NCI-H2107 (cell line): ENCODE results near the gene VTI1A.

Source experiments
- DNase-seq: peaks from one replicate; lab custom pipeline; 2025; lab: John Stamatoyannopoulos, UW

The VTI1A gene

DNA sequence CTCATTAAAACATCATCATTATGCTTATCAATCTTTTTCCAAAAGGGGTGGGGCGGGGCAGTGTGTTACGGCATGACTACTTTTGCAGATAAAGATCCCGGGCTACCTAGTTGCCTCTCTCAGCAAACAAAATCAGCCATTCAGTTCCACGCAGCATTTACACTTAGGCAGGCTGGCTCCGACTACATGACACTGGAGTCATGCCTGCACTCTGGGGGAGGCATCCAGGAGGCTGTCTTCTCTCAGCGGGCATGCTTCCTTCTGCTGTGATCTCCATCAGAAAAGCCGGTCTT is 309.2 kb downstream of the VTI1A start:
- DNase-seq: no peak

DNA sequence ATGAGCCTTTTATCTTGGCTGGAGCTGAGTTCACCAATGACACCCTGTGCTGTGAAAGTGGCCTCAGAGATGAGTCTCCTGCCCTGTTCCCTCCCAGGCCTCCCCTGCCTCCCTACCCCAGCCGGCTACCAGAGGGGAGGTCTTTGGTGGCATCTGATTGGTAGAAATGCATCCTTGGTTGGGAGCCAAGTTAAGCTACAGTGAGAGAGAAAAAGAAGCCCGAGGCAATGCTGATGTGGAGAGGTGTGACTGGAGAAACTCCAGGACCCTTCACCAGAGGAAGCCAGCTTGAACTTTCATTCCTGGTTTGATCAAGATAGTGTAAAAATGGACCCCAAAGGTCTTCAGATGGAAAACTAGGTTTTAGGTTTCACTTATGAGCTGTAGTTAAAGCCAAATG is 311.9 kb downstream of the VTI1A start:
- DNase-seq: no peak

DNA sequence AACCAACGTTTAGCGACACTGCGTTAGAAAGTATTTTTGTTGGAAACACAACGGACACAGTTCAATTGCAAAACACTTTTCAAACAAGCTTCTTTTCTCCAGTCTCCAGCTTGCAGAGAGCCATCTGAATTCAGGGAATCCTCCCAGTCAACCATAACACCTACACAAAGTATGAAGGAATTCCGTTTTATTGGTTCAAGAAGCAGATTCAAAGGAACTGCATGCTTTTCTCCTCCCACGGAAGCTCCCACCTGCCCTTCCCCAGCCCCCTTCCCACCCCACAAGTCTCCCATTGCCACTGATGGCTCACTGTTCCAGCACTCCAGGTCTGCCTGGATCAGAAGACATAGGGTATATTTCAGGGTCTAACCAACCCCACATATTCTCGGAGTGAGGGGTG is 312.5 kb downstream of the VTI1A start:
- no peak for DNase-seq

DNA sequence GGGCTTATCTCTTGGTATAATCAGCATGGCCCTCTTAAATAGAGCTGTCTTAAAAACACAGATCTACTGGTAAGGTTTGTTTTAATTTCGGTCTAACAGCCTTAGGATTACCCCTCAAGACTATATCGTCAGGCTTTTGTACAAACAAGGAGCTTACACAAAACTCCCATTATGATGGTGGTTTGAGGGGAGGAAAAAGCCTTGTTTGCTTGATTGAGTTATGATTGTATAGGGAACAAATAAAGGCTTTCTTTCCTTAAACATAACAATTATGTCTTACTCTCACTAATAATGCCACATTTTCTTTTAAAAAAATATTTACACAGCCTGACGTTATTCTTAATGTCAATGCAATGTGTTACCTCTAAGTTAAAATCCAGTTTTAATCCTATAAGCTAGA is 314.2 kb downstream of the VTI1A start:
- no peak for DNase-seq

DNA sequence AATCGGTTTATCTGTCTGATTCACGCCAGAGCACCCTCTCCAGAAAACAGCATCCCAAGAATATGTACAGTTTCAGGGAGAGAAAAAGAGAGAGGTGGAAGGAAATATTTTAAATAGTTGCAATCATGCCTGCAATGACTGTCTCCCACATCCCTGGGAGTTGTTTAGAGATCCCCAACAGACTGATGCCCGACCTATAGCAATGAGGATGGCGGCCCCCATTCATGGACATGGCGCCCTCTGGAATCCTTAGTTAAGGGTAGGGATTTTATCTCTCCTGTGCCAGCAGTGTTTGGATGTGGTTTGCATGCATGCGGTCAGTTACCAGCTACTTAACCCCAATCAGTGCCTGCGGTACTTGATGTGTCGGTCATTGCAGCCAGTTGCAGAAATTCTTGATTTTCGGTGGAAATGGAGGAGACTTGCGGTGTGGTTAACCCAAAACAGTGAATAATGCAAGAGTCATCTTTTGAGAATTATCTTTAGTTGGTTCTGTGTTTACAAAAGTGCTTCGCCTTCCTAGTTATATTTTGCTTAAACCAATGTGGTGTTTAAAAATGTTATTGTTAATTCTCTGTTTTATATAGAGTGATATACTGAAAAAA is 317.0 kb downstream of the VTI1A start:
- no peak for DNase-seq

DNA sequence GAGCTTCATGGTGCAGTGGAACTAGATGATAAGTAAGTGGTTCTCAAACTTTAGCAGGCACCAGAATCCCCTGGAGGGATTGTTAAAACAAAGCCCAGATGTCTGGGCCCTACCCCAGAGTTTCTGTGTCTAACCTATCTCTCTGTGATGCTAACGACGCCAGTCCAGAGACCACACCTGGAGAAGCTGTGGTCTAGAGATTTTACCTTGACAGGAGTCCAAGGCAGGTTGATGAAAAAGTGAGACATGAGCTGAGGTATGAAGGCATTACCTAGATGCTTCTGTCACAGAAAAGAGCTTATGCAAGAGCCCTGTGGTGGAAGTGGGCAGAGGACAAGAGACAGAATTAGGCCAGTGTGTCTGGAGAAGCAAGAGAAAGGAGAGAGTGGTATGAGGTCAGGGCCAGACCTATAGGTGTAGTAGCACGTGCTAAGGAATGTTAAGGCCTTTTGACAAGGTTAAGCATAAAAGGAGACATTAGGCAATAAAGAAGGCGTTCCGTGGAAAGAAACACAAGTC is 318.8 kb downstream of the VTI1A start:
- no peak for DNase-seq

DNA sequence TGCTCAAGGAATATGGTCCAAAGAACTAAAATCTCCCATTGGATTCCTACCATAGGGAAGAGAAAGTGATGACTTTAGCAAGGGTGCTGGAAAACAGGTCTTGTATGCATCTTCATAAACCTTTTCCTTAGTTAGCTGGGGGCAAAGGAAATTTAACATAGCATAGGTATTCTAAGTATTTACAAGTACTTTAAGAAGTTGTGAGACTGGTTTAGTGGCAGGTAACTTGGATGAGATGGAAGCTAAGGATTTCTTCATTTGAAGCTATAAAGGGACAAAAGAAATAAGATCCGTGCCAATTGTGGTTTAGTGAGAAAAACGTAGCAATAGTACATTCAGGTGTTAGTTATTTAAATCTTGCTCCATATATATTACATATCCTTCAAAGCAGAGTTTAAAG is 319.6 kb downstream of the VTI1A start:
- no peak for DNase-seq

DNA sequence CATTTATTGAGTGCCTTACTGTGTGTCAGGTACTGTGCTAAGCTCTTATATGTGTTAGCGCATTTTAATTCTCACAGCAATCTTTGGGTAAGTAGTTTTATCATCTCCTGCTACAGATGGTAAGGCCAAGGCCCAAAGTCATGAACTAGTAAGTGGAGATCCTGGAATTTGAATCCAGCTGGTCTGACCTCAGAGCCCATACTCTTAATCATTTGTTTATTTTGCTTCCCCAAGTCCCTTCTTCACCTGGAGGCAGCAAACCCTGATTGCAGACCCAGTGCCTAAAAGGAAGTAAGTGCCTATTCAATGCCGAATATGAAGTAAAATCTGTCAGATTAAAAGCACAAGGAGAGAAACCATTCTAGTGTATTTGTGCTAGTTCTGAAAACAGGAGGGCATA is 320.1 kb downstream of the VTI1A start:
- DNase-seq: no peak

DNA sequence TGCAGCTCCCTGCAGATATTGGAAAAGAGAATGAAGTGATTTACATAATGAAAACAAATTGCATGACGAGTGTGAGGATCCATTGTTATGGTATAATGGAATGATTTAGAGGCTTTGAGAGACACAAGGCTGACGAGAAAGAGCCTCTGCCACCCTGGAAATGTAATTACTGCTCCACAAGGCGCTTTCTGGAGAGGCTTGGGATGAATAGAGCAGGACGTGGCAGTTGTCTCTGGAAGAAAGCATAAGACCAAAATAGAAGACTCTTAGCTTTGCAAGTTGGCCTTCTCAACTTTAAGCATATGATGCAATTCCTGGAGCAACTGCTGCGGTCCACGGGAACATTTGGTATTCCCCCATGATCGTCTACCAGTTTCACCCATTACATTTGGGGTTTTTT is 321.1 kb downstream of the VTI1A start:
- DNase-seq: no peak

DNA sequence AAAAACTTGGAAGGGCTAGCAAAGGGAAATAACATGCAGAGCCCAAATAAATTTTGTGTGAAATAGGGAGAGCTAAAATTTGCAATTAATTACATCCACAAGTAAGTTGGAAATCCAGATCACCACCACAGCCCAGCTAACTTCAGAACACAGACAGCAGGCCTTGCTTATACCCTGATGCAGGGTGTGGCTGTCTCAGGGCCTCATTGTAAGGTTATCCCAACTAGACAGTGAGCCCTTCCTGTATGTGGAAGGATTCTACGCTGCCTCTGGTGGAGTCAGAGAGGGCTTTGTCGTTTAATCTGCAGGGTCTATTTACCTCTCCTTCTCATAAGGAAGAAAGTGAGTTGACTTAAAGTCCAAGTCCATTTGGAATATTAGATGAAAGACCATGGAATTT is 322.1 kb downstream of the VTI1A start:
- DNase-seq: no peak

DNA sequence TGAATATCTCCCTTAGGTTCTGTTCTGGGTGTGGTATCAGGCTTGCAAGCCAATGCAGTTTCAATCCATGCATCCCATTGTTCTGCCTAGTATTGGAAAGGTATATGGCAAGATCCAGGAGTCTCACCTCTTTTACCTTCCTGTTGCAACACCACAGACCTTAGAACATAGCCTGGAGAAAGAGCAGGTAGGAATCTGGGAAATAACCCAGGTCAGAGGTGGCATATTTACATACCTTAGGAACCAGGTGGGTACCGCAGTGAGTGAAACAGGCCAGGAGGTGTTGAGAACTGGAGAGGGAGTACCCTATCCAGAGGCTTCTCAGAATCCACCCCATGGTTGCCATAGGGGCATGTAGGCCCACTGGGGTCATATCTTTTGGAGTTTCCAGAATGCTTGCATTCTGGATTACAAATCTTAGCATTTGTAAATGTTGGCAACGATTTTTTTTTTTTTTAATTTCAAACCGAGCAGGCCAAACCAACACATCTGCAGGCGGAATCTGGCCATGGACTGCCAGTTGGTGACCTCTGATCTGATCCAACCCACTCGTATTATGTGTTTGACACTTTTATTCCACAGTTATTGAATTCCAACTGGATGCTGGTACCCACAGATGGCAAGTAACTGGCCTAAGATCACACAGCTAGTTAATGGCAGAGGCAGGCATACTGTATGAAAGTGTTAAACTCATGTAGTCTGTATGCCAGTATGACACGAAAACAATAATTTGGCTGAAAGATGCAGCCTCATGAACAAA is 322.8 kb downstream of the VTI1A start:
- DNase-seq: no peak

DNA sequence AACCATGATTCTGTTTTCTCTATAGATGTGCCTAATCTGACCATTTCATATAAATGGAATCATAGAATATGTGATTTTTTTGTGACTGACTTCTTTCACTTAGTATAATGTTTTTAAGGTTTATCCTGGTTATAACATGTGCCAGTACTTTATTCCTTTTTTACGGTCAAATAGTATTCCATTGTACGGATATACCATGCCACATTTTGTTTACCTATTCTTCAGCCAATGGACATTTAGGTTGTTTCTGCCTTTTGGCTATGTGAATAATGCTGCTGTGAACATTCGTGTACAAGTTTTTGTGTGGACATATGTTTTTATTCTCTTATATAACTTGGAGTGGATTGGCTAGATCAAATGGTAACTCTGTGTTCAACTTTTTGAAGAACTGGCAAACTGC is 324.7 kb downstream of the VTI1A start:
- no peak for DNase-seq

DNA sequence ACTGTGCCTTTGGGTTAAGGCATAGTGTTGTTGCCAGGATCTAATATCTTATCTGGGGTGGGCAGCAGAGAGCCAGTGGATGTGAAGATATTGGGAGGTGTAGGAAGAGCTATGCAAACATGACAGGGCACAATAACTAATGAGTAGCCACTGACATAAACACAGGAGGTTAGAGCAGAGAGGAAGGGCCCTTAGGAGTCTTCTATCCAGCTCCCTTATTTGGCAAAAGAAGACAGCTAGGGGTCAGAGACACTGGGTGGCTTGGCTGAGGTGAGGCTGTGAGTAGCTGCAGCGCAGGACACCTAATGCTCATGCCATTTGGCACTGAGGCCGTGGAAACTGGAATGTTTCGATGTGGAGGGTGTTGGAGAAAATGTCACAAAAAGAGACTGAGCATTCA is 326.8 kb downstream of the VTI1A start:
- no peak for DNase-seq

DNA sequence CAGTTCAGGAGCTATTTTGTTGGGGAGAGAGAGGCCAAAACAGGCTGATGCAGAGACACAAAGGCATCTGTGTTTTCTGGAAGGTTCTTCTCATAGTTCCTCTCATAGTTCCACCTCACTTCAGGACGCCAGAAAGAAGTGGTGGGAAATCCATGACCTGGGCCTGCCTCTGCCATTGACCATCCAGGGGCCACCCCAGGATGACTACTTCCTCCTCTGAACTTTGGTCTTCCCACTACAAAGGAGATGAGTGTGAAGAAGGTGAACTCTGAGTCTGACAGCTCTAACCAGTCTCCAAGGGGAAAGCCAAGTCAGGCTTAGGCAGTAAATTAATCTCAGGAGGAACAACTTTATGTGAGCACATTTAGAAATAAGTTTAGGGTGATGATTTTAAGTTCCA is 327.2 kb downstream of the VTI1A start:
- no peak for DNase-seq

DNA sequence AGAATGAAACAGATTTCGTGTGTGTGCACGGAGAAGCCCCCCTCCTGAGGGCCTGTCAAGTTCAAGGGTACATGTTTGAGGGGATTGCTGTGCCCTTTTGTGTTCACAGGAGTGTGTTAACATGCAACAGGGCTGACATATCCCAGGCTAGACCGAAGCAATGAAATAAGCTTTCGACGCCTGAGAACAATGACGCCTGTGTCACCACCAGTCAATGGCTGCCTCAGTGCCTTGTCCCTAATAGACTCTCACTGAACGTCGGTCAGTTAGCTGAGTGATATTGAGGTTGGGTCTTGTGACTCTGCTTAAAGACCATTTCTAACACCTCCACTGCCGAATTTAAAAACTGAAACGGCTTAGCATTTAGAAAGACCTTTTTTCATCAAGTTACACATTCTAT is 327.8 kb downstream of the VTI1A start:
- no peak for DNase-seq

DNA sequence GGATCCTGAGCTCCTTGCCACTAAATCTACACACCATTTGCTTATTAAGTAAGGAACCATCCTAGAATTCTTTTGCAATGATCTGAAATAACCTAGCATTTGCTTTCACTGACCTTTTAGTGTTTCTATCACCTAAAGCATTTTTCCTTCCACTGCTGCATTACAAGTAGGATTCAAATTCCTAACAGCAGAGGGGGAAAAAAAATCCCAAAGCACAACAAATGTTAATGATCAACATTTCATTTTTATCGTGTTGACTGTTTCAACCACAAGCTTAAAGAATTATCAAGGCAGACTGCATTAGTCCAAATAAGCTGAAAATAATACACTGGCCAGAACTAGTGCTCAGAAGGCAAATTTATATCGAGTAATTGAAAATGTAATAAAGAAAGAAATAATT is 328.4 kb downstream of the VTI1A start:
- DNase-seq: no peak

DNA sequence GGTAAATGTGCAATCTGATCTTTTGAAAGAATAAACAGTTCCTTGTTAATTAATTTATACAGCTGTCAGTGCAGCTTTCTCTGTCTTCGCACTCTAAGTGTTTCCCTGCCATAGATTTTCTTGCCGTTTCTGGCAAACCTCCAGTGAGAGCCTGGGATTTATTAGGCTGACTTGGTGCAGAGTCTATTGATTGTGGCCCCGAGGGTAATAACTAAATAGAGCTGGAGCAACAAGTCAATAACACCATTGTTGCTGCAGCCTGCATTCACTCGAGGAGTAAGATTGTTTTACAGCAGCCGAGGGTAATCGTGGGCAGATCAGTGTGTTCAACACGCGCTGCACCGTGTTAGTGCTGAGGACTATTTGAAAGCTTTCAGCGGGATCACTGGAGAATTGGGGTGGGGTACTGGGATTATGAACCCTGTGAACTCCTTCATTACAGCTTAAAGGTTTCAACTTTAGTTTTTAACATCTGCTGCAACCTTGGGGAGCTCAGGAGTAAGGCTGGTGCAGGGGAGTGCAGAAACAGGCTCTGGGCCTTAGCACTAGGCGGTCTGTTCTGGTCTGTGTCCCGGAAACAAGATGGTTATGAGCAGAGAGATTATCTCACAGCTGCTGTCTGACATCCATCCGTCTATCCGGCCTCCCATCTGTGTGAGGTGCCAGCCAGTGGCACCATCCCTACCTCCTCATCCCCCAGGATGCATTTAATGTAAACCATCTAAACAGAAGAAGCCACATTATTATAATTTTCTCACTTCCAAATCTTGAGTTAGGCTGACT is 329.1 kb downstream of the VTI1A start:
- peak; percentile 13 for DNase-seq

DNA sequence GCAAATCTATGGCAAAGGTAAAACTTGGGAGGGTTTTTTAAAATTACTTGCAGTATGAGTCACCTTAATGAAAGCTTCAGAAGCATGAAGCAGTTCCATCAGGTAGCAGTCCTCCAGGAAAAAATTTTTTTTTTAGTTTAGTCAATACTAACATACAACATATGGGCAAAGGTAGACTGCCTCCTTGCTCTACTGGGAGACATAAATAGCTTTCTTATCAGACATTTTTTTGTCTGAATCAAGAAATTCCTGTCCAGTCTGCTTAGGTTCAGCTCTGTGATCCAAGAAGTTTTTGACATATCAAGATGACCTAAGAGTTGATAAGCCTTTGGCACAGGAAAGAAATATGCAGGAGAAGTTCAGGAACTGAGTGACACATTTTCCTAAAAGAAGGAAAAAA is 331.6 kb downstream of the VTI1A start:
- DNase-seq: no peak

DNA sequence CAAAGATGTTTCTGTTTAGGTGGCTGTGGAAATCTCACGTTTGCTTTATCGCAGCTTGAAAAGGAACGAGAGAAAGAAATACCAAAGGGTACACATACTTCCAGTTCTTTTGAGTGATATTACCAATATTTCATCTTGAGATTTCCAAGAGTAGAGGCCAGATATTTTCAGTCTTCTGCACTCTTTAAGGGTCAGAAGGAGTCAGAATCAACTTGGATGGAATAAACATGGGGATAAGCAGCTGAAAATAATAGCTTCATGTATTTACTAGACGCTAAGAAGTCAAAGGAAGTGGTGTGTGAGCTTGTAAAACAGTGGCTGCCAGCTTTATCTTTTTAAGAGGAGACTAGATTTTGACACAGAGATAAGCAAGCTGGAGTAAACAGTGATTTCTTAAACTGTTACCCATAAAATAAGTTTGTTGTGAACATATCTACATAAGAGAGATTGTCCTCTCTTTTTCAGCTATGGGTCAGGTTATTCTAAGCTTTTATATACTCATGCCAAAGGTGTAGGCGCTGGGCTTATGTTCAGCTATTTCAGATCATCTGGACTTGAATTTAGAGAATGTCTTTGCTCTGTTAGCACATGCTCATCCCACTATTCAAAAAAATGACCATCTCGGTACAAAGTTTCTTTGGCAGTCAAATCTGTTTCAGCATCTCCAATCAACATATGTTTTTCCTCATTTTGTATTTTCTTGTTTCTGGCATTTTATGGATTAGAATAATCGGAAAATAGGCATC is 332.2 kb downstream of the VTI1A start:
- DNase-seq: no peak

DNA sequence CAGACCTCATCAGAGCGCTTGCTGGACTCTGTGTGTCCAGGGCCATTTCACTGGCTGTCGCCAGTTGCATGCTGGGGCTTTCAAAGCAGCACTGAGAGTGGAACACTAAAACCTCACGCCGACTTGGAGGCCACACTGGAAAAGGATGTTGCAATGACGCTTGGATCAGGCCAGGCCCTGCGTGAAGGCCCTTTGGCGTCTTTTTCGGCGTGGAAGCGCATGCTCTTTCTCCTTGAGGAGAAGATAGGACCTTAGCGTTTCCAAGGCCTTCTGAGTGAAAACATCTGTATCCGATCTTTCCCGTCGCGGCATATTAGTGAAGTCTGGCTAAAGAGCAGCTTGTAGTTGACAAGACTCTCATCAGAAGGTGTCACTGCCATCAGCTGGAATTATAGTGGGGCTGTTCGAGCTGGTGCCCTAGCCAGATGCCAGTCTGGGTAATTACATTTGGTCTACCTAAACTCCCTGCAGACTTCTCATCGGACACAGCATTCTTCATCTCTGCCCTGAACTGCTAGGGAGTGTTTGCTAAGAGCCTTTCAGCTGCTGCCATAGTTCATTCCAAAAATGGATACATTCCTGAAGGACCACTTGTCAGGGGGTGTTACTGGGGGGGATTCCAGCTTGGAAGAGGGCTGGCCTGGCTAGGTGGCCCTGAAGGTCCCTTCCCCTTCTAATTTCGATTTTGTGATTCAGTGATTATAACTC is 335.3 kb downstream of the VTI1A start:
- no peak for DNase-seq

DNA sequence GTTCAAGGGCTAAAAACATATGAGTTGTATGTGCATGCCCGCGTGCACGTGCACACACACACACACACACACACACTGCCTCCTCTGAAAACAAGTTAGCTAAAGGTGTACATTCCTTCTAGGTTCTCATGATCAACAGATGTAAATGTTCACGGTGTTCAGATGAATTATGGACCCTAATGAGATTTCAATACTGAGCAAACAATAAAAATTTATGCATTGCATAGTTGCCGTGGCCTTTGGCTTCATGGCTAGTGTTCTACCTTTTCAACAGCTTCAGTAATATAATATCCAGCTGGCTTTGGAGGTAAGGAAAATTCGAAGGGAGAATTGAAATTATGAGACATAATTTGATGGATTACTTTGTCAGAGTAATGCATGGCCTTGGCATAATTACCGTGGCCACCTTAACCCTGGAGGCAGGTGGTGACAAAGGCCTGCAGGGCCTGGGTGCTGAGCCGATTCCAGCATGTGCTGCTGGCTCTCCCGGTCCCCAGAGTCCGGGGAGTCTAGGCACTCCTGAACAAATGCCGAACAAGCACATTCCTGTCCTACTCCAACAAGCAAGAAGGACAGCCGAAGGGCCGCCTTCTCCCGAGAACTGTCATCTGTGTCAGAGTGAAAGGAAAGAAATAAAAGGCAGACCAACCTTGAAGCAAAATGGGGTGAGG is 336.5 kb downstream of the VTI1A start:
- DNase-seq: no peak
